Left colon (tissue), 2 donors: ENCODE results near the gene CPO. TPM values are rescaled to one million over a fixed set of nuclear protein-coding genes. Genes with fewer than 3 reads are reported as not detected.
"Not testable (repeated sequence)": the region's sequence is repeated elsewhere in the genome, so short reads cannot be mapped to it uniquely, and the experiment has no call there.

Experiments used
- ATAC-seq: fragments of 200-7000 bp; cut with Tn5 transposase; one replicate; pipeline ENCODE4 v1.9.1; 2020; ENCODE audit warnings: mild to moderate bottlenecking, moderate library complexity
- DNase-seq, 2 donors: peaks; one replicate each; pipeline ENCODE4 v3.0.0-alpha.2; 2020
- intact Hi-C, 2 donors: fragments of 100-400 bp; cut with DNase I in 1 of 2; cut with micrococcal nuclease in 1 of 2; formaldehyde crosslinking; loops; one replicate each; pipeline versions ENCODE4 v1.11.2 to v1.14.0; 2022; cut with DNase I, micrococcal nuclease
- long read RNA-seq: library from polyadenylated mRNA; unstranded; transcript quantifications from one replicate; pipeline ENCODE4 v2.0.0, GENCODE V29; 2021
- total RNA-seq, 2 donors: library from RNA; stranded (reverse); fragmentation: NEBNext Ultra II Directional; extraction: Animal tissue kit (Norgen Biotek cat#: 25700); gene quantifications; one replicate each; pipeline ENCODE4 v1.2.1, GENCODE V29; 2021
- donor health status: DM: no; HTN: no; CAD: no.
- donor health status: DM: yes; HTN: yes; CAD: no.

The CPO gene
- not detected for total RNA-seq
- long read RNA-seq = 0 reads

GRCh38 chr2:206939340-206939739 is at the start of gene CPO:
Gene CPO, plus strand, starts transcription at chr2:206939518. Its CDS starts 82 bp downstream, at chr2:206939600.
- intact Hi-C loops = no loop called here
- no peak for ATAC-seq
- DNase-seq = no peak

- intact Hi-C loops = no loop called here
- DNase-seq (no peak), ATAC-seq (no peak)
These were observed 49.1 kb upstream of the CPO start for GRCh38 chr2:206890179-206890578.

- no peak for ATAC-seq
- intact Hi-C loops = no loop called here
These were observed 48.4 kb upstream of the CPO start for GRCh38 chr2:206890926-206891325.

GRCh38 chr2:206915121-206915520 is 24.2 kb upstream of the CPO start:
- no peak for DNase-seq
- ATAC-seq = no peak
- intact Hi-C loops = no loop called here

More at GRCh38 chr2:206890926-206891325, 48.4 kb upstream of the CPO start:
- no peak for DNase-seq

- DNase-seq = no peak
- intact Hi-C loops = no loop called here
- no peak for ATAC-seq
These were observed 21.1 kb upstream of the CPO start for GRCh38 chr2:206918263-206918662.

GRCh38 chr2:206920310-206920709 is 19.0 kb upstream of the CPO start:
- DNase-seq (no peak), ATAC-seq (no peak)
- intact Hi-C loops = no loop called here

- intact Hi-C loops = no loop called here
- DNase-seq = no peak
- no peak for ATAC-seq
These were observed 18.4 kb upstream of the CPO start for GRCh38 chr2:206920951-206921350.

GRCh38 chr2:206921529-206921928 is 17.8 kb upstream of the CPO start:
- intact Hi-C loops = no loop called here
- no peak for DNase-seq
- no peak for ATAC-seq

- intact Hi-C loops = no loop called here
- ATAC-seq (no peak), DNase-seq (no peak)
These were observed 3.1 kb upstream of the CPO start for GRCh38 chr2:206935991-206936842.

GRCh38 chr2:206936843-206937230 is 2.5 kb upstream of the CPO start:
- DNase-seq = no peak

GRCh38 chr2:206937555-206937954 is 1.8 kb upstream of the CPO start:
- DNase-seq = no peak
- intact Hi-C loops = no loop called here
- no peak for ATAC-seq

More at GRCh38 chr2:206936843-206937230, 2.5 kb upstream of the CPO start:
- intact Hi-C loops = no loop called here
- no peak for ATAC-seq

GRCh38 chr2:206940546-206940945 is 1.2 kb downstream of the CPO start:
- ATAC-seq = no peak
- intact Hi-C loops = no loop called here
- no peak for DNase-seq

GRCh38 chr2:206942592-206943478 is 3.5 kb downstream of the CPO start:
- DNase-seq (no peak), ATAC-seq (no peak)
- intact Hi-C loops = no loop called here

- ATAC-seq, DNase-seq, intact Hi-C loops: not testable (repeated sequence)
These were observed 14.1 kb downstream of the CPO start for GRCh38 chr2:206953404-206953803.

- no peak for ATAC-seq
- intact Hi-C loops = no loop called here
- DNase-seq = no peak
These were observed 15.9 kb downstream of the CPO start for GRCh38 chr2:206955253-206955652.

- DNase-seq (no peak), ATAC-seq (no peak)
- intact Hi-C loops = no loop called here
These were observed 18.9 kb downstream of the CPO start for GRCh38 chr2:206958261-206958660.

- no peak for DNase-seq
- no peak for ATAC-seq
- intact Hi-C loops = no loop called here
These were observed 23.6 kb downstream of the CPO start for GRCh38 chr2:206962966-206963365.

GRCh38 chr2:206968134-206969086 is 29.1 kb downstream of the CPO start:
- intact Hi-C loops = no loop called here

GRCh38 chr2:206969192-206969591 is 29.9 kb downstream of the CPO start:
- DNase-seq = no peak
- ATAC-seq = no peak
- intact Hi-C loops = no loop called here

More at GRCh38 chr2:206968134-206969086, 29.1 kb downstream of the CPO start:
- DNase-seq (no peak), ATAC-seq (no peak)
